HG03354 (cell line): Measurements from ENCODE around the gene TNIP3.

Experiments used
- ATAC-seq: cut with Tn5 transposase; IDR thresholded peaks from one replicate; pipeline ENCODE4 v1.9.1; 2021; ENCODE audit warnings: mild to moderate bottlenecking; ENCODE audit not compliant: unreplicated experiment, poor library complexity, severe bottlenecking

The TNIP3 gene

DNA sequence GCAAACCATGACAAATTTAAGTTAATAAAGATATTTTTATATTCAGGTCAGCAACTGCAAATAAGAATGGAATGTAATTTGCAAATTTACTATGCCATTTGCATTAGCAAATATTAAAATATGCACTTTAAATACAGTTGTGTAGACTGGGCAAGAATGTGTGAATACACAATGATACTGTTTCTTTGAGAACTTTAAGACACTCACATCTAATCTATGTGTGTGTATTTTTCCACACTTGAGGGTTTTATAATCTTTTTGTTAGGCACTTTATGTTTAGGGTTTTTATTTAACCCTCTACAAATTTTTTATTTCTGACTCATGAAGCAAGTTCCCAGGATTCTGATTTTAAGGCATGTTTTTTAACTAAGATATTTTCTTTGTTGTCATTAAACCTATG lies 67.9 kb downstream of the TNIP3 start:
- no peak for ATAC-seq

DNA sequence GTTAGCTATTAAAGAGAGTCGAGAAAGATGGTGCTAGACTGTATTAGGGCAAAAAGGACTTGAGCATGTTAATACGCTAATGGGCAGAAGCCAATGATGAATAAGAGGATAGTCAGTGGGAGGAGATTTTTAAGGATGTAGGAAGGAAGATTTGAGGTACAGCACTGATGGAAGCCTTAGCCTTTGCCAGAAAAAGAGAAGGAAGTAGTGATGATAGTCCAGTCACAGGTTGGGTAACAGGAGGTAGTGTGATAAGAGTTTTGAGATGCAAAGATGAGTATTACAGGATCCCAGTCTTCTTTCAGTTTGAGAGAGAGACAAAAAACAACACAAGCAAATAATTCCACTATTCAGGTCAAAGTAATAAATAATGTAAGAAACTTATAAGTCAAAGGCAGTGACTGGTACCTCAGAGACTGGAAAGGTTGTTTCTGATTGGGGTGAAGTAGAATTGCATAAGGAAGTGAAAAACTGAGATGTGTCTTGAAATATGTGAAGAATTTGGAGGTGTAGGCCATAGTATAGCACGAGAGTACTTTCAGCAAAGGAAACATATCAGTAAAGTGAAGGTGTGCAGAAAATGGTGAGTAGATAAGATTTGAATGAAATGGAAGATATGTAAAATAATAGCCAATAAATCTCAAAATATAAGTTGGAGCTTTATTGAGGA lies 69.7 kb downstream of the TNIP3 start:
- ATAC-seq: no peak

DNA sequence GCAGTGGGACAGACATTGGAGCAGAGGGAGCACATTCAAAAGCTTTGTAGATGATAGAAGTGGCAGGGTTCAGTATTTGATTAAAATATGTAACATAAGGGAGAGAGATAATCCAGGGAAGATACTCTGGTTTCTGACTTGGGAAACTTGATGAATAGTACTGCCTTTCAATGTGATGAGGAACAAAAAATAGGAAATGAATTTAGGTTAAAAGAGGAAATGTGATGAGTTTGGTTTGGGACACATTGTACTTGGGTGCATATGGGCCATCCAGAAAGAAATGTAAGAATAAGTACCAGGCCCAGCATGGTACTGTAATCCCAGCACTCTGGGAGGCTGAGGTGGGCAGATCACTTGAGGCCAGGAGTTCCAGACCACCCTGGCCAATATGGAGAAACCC lies 70.9 kb downstream of the TNIP3 start:
- no peak for ATAC-seq

DNA sequence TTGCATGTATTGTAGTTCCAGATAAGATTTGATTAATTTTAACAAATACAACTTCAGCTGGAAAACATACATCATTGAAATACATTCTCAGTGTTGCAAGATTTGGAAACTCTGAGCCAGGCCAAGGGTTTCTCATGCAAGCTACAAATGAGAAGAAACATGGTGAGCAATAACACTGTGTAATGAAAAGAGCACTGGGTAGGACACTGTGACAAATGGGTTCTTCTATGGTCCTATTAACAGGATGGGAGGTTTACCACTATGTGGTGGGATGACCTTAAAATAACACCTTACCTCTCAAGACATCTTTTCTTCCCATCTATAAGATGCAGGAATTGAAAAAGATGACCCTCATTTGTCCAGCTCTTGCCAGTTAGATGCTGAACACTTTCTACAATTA lies 72.2 kb downstream of the TNIP3 start:
- no peak for ATAC-seq

DNA sequence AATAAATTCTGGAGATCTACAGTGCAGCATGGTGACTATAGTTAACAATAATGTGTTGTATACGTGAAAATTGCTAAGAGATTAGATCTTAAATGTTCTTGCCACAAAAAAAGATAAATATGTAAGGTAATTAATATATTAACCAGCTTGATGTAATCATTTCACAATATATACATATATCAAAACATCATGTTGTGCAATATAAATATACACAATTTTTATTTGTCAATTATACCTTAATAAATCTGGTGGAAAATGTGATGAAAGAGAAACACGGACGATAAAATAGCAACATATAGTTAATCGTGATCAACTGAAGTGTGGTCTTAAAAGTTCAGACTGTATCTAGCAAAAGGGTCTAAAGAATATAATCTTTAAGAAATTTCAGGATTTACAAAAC lies 75.3 kb downstream of the TNIP3 start:
- no peak for ATAC-seq
